NCI-H187 treated with DMSO at 0.1 percent for 48 hours (cell line): Measurements from ENCODE around the gene PRSS57.
"Not testable (repeated sequence)": the region's sequence is repeated elsewhere in the genome, so short reads cannot be mapped to it uniquely, and the experiment has no call there.

ENCODE experiments used
- DNase-seq: peaks from one replicate; lab custom pipeline; 2025; lab: John Stamatoyannopoulos, UW

The PRSS57 gene

DNA sequence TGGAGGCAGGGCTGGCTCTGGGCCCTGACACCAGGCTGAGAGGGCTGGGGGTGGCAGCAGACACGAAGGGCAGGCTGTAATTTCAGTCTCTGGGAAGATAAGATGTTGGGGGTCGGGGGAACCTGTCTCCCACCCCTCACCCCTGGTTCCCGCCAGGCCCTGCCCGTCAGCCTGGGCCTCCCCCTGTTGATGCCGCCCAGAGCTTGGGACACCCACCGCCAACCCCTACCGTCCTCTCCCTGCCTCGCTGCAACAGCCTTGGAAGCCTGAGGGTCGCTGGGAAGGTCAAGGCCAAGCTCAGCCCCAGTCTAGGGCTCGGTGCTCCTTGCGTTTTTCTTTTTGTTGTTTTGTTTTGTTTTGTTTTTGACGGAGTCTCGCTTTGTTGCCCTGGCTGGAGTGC is 28.0 kb upstream of the PRSS57 start:
- no peak for DNase-seq

GRCh38 chr19:722553-723101 is 27.4 kb upstream of the PRSS57 start:
- no peak for DNase-seq

DNA sequence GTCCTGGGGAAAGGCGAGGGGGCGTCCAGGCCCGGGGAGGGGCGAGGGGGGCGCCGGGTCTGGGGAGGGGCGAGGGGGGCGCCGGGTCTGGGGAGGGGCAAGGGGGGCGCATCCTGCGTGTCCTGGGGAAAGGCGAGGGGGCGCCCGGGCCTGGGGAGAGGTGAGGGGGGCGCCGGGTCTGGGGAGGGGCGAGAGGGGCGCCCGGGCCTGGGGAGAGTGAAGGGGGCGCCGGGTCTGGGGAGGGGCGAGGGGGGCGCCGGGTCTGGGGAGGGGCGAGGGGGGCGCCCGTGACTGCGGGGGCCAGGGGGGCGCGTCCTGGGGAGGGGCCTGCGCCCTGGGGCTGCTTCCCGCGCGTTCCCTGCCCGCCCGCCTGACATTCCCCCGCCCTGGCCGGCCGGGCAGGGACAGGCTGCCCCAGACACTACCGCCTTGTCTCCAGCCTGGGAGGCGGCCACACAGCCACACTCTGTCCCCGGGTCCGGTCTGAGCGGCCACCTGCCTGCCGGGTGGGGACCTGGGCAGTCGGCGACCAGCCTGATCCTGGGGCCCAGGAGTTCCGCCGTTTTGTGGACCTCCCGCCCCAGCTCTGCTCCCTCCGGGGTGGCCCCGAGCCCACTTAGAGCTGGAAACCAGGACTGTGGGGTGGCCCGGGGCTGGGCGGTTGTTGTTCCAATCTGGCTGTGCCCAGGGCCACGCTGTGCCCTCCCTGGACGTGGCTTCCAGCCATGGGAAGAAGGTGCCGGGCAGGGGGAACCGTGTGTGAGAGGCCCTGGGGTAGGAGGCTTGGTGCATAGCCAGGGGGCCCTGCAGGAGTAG is 25.3 kb upstream of the PRSS57 start:
- no peak for DNase-seq

DNA sequence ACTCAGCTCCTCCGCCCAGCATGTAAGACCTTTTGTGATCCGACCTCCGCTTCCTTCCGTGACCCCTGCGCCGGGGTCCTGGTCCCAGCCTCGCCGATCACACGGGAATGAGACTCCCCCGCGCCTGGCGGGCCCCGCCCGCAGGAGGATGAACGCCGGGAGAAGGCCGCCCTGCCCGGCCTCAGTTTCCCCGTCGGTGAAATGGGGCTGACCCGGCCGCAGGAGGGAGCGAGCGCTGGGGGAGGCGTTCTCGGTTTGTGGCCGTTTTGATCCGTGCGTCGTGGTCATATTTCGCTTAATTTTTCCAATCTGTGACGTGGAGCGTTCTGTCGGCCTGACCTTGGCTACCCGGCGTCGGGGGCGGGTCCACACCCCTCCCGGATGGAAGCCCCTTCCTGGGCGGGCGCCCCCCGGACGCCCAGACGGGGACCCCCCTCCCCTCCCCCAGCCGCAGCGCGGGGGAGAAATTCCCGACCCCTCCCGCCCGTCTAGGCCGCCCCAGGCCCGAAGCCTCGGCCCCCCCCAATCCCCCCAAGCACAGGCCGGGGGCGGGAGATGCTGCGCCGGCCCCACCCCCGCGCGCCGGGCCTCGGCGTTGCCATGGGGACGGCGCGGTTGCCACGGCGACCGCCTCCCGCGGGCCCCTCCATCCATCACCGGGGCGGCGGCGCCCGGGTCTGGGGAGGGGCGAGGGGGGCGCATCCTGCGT is 24.5 kb upstream of the PRSS57 start:
- no peak for DNase-seq

GRCh38 chr19:718991-719512 is 23.8 kb upstream of the PRSS57 start:
- DNase-seq, result no peak

- no peak for DNase-seq
Observed at GRCh38 chr19:718251-718951, 23.1 kb upstream of the PRSS57 start.

GRCh38 chr19:715347-715746 is 20.1 kb upstream of the PRSS57 start:
- no peak for DNase-seq

GRCh38 chr19:711254-711653 is 16.0 kb upstream of the PRSS57 start:
- no peak for DNase-seq

GRCh38 chr19:710767-711166 is 15.5 kb upstream of the PRSS57 start:
- no peak for DNase-seq

GRCh38 chr19:709965-710571 is 14.8 kb upstream of the PRSS57 start:
- DNase-seq, result no peak

- DNase-seq, result no peak
Observed at GRCh38 chr19:709196-709964, 14.1 kb upstream of the PRSS57 start.

GRCh38 chr19:708154-709143 is 13.2 kb upstream of the PRSS57 start, which contains the start of gene PALM:
Gene PALM (plus strand): TSS chr19:708935. CDS start chr19:709147, 212 bp downstream.
- DNase-seq, result no peak

GRCh38 chr19:704447-704741 is 9.1 kb upstream of the PRSS57 start:
- no peak for DNase-seq

GRCh38 chr19:703651-704446 is 8.6 kb upstream of the PRSS57 start:
- DNase-seq, result no peak

DNA sequence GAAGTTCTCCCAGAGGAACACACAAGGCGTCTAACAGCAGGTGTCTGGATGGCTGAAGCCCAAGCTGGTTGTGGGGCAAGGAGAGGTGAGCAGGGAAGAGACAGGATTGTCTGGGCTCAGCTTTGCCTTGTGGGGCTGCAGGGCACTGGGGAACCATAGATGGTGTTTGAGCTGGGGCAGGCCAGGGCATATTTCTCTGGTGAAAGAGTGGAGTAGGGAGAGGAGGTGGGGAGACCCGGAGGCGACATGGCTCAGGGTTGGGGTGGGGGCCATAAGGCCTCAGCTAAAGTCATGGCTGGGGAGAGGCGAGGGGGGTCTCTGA is 8.0 kb upstream of the PRSS57 start:
- no peak for DNase-seq

DNA sequence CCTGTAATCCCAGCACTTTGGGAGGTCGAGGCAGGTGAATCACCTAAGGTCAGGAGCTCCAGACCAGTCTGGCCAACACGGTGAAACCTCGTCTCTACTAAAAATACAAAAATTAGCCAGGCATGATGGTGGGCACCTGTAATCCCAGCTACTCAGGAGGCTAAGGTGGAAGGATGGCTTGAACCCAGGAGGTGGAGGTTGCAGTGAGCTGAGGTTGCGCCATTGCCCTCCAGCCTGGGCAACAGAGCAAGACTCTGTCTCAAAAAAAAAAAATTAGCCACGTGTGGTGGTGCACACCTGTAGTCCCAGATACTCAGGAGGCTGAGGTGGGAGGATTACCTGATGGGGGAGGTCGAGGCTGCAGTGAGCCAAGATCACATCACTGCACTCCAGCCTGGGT is 7.6 kb upstream of the PRSS57 start:
- not testable (repeated sequence) for DNase-seq

- not testable (repeated sequence) for DNase-seq
Observed at GRCh38 chr19:699885-700284, 4.6 kb upstream of the PRSS57 start.

DNA sequence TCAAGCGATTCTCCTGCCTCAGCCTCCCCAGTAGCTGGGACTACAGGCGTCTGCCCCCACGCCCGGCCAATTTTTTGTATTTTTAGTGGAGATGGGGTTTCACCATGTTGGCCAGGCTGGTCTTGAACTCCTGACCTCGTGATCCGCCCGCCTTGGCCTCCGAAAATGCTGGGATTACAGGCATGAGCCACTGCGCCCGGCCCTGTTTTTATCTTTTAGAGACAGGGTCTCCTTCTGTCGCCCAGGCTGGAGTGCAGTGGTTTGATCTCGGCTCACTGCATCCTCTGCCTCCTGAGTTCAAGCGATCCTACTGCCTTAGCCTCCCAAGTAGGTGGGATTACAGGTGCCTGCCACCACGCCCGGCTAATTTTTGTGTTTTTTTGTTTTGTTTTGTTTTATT is 3.3 kb upstream of the PRSS57 start:
- not testable (repeated sequence) for DNase-seq
